Stimulated activated CD4-positive, alpha-beta T cell treated with anti-CD3 and anti-CD28 coated beads, Interleukin-1b, Interleukin-23, amount 100 ng/mL, for 48 hours (primary cell): Measurements from ENCODE around the gene PBX4.
A peak's percentile ranks its signal among the peaks of the same experiment; 100 is the strongest.

ENCODE experiments used
- DNase-seq: peaks from one replicate; pipeline ENCODE4 v3.0.0-alpha.2; 2020

PBX4 gene

GRCh38 chr19:19553670-19554069 lies 64.8 kb downstream of the PBX4 start:
- DNase-seq, result no peak

- DNase-seq, result no peak
These were observed 65.7 kb downstream of the PBX4 start for GRCh38 chr19:19552798-19553197.

- DNase-seq, result no peak
These were observed 66.7 kb downstream of the PBX4 start for GRCh38 chr19:19551853-19552192.

GRCh38 chr19:19550972-19551852 lies 67.3 kb downstream of the PBX4 start:
- no peak for DNase-seq

DNA sequence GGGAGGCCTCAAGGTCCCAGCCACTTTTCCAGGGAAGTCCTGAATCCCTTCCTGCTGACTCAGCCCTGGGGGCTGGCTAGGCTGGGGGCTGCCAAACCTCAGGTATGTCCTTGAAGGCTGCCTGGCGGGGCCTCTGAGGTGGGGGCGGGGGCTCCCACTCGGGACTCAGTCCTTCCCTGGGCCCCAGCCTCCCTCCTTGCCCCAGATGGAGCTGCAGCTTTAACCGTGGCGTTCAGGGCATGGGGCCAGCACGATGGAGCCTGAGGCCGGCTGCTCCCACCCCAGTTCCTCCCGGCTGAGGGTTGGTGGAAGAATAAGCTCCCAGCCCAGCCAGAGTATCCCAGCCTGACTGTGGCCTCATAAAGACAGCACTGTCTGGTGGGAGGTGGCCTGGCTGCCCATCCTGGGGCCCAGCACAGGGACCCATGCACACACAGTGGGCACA lies 68.0 kb downstream of the PBX4 start:
- DNase-seq, result no peak

DNA sequence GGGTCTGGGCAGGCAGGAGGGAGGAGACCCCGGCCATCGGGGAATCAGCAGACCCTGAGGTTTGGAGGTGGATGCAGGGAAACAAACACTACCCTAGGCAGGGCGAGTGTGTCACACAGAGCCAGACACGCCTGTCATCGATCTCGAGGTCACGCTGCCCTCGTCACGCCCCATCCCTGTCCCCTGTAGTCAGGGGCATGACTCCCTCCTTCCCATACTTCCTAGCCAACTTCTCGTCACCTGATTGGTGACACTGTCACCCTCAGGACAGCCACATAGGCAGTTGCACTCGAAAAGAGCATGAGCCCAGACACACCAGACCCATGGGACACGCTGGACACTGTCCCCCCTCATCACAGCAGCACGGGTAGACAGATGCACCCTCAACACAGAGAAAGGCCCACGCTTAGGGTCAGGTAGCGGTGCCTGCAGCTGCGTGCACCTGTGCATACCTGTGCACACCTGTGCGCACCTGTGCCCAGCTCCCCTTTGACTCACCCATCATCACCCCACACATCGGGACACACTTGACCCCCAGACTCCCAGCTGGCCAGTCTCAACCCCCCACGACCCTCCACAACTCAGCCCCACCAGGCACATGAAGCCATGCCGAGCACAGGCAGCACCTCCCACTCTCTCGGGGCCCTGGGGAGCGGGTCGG lies 68.6 kb downstream of the PBX4 start:
- no peak for DNase-seq

- DNase-seq, result no peak
These were observed 69.3 kb downstream of the PBX4 start for GRCh38 chr19:19548915-19549759.

GRCh38 chr19:19547674-19548336 lies 70.7 kb downstream of the PBX4 start:
- DNase-seq, result no peak

DNA sequence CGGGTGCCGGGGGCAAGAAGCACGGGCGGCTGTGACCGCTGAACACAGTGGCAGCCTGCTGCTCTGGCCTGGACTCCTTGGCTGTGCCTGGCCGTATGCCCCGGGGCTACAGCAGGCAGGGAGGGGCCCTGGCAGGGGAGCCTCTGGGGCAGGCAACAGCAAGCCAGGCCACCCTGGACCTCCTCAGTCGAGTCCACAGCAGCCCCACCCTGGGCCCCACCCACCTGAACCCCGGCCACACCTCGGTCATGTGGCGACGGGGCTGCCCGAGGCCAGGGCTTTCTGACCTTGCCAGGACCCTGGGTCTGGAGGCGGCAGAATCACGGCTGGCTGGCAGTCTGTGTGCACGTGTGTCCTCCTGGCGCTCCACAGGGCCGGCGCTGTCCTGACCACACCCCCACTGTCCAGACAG lies 71.7 kb downstream of the PBX4 start:
- no peak for DNase-seq

GRCh38 chr19:19545707-19546106 lies 72.8 kb downstream of the PBX4 start:
- no peak for DNase-seq

GRCh38 chr19:19544954-19545591 lies 73.4 kb downstream of the PBX4 start:
- DNase-seq, result no peak

DNA sequence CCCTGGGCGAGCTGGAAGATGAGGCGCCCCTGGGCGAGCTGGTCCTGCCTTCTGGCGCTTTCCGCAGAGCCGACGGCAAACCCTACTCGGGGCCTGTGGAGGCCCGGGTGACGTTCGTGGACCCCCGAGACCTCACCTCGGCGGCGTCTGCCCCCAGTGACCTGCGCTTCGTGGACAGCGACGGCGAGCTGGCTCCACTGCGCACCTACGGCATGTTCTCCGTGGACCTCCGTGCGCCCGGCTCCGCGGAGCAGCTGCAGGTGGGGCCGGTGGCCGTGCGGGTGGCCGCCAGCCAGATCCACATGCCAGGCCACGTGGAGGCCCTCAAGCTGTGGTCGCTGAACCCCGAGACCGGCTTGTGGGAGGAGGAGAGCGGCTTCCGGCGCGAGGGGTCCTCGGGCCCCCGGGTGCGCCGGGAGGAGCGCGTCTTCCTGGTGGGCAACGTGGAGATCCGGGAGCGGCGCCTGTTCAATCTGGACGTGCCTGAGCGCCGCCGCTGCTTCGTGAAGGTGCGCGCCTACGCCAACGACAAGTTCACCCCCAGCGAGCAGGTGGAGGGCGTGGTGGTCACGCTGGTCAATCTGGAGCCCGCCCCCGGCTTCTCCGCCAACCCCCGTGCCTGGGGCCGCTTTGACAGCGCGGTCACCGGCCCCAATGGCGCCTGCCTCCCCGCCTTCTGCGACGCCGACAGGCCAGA lies 74.1 kb downstream of the PBX4 start:
- no peak for DNase-seq

DNA sequence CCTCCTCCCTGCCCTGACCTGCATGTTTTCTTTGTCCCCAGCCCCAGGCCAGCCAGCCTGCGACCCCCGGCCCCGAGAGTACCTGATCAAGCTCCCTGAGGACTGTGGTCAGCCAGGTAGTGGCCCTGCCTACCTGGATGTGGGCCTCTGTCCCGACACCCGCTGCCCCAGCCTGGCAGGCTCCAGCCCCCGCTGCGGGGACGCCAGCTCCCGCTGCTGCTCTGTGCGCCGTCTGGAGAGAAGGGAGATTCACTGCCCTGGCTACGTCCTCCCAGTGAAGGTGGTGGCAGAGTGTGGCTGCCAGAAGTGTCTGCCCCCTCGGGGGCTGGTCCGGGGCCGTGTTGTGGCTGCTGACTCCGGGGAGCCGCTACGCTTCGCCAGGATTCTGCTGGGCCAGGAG lies 74.8 kb downstream of the PBX4 start:
- DNase-seq, result no peak

- no peak for DNase-seq
These were observed 75.4 kb downstream of the PBX4 start for GRCh38 chr19:19543101-19543500.

DNA sequence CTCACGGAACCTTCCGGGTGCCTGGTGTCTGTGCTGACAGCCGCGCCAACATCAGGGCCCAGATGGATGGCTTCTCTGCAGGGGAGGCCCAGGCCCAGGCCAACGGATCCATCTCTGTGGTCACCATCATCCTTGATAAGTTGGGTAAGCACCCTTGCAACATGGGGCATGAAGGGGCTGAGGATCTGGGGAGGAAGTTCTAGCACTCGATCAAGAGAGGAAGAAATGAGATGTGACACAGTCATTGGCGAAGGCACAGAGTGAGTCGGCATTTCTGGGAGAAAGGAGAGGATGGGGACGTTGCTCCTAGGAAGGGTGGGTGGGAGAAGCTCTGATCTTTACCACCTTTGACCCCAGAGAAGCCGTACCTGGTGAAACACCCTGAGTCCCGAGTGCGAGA lies 76.0 kb downstream of the PBX4 start:
- DNase-seq, result no peak

DNA sequence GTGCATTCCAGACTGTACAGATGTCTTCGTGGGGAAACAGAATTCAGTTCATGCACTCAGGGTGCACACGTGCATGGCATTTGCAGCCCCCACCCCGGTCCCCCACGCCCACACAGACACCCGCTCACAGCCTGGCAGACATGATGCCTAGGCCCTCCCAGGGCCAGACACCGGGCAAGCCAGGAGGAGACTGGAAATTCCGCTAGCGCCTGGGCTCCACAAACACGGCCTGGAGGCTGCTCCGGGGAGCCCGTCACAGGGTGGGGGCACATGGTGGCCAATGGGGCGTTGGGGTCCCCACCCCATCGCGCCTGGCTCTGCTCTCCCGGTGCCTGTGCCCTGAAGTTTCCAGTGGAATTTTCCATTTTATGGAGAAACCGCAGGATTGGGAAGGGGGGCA lies 76.9 kb downstream of the PBX4 start:
- no peak for DNase-seq

- DNase-seq, result peak; percentile 89
These were observed 77.6 kb downstream of the PBX4 start for GRCh38 chr19:19540715-19541515.

DNA sequence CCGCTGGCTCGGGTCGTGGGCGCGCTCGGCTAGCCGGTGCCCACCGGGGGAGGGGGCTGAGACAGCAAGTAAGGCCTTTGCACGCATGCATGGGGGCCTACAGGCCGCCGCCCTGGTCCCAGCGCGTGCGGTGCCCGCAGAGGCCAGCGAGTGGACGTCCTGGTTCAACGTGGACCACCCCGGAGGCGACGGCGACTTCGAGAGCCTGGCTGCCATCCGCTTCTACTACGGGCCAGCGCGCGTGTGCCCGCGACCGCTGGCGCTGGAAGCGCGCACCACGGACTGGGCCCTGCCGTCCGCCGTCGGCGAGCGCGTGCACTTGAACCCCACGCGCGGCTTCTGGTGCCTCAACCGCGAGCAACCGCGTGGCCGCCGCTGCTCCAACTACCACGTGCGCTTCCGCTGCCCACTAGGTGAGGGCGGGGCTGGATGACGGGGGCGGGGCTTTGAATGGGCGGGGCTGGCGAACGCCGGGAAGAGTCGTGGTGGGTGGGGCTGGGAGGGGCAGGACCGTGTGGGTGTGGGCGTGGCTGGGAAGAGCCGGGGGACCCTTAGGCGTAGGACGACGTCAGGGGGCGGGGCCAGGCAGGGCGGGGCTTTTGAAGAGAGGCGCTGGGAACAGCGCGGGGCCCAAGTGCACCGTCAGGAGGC lies 78.3 kb downstream of the PBX4 start:
- DNase-seq, result peak; percentile 87

DNA sequence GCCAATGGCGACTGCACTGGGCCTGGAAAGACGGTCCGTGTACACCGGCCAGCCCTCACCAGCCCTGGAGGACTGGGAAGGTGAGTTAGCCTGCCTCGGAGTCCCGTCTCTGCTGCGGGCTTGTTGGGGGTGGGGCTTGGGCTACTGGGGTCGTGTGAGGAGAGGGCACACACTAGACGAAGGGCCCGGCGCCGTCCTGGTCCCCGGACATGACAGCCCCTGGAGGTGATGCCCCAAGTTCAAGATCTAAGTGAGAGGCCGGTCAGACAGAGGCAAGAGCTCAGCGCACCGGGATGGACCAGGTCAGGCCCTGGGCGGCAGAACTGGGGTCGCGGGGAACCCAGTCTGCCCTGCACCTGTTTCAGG lies 78.8 kb downstream of the PBX4 start:
- no peak for DNase-seq

- no peak for DNase-seq
These were observed 79.7 kb downstream of the PBX4 start for GRCh38 chr19:19538785-19539166.
